B cell (primary cell): ENCODE results near the gene LIMK1. TPM values are rescaled to one million over a fixed set of nuclear protein-coding genes. Genes with fewer than 3 reads are reported as not detected.

Experiments
- ATAC-seq: fragments of 200-7000 bp; cut with Tn5 transposase; one replicate; pipeline ENCODE4 v1.10.0; 2021; ENCODE audit warnings: low read depth, mild to moderate bottlenecking, moderate number of reproducible peaks, moderate library complexity
- CTCF ChIA-PET: fragments of 350-600 bp; sonication (Branson Sonifier 250); formaldehyde crosslinking; loops from one replicate; lab custom pipeline; 2021; ENCODE audit warnings: antibody characterized with exemption, inconsistent platforms; lab: Charles Lee
- POLR2A ChIA-PET: fragments of 350-600 bp; sonication (Branson Sonifier 250); formaldehyde crosslinking; loops from one replicate; lab custom pipeline; 2021; ENCODE audit warnings: antibody characterized with exemption; lab: Charles Lee
- DNase-seq: peaks from one replicate; pipeline ENCODE4 v3.0.0; 2013
- H2AFZ ChIP-seq: 2 replicates; pipeline ENCODE4 v1.6.1; 2012; ENCODE audit warnings: mild to moderate bottlenecking, low read depth, low read length; ENCODE audit not compliant: insufficient read depth, poor library complexity, severe bottlenecking
- H3K27ac ChIP-seq, 2 donors: 1 replicate in 1 of 2; 2 replicates in 1 of 2; pipeline ENCODE4 v1.5.1; 2012 to 2013; ENCODE audit warnings: low read length in 2 of 2, mild to moderate bottlenecking in 2 of 2, moderate library complexity in 1 of 2
- H3K27me3 ChIP-seq, 4 experiments: fragments of 200-600 bp in 1 of 4; sonication (generic) in 1 of 4; replicated peaks in 1 of 4; 1 replicate in 2 of 4; 2 replicates in 2 of 4; pipeline versions ENCODE4 v1.6.1 to v1.7.0; 2013 to 2016; ENCODE audit warnings: low read length in 3 of 4, mild to moderate bottlenecking in 2 of 4, mixed read lengths in 1 of 4, moderate library complexity in 1 of 4; ENCODE audit not compliant: insufficient read depth in 4 of 4, control insufficient read depth in 3 of 4; ENCODE audit errors: control extremely low read depth in 1 of 4
- H3K36me3 ChIP-seq, 2 experiments: replicated peaks in 1 of 2; 1 replicate in 1 of 2; 2 replicates in 1 of 2; pipeline versions ENCODE4 v1.6.1 to v1.7.1; 2013; ENCODE audit warnings: low read length in 1 of 2; ENCODE audit not compliant: insufficient read depth in 2 of 2, control insufficient read depth in 1 of 2; ENCODE audit errors: control extremely low read depth in 1 of 2, extremely low read depth in 1 of 2
- H3K4me1 ChIP-seq, 2 donors: fragments of 200-600 bp in 1 of 2; sonication (generic) in 1 of 2; 1 replicate in 1 of 2; 2 replicates in 1 of 2; pipeline versions ENCODE4 v1.5.1 to v1.6.1; 2013 to 2017; ENCODE audit warnings: low read length in 2 of 2; ENCODE audit not compliant: control insufficient read depth in 2 of 2, insufficient read depth in 2 of 2
- H3K4me2 ChIP-seq: replicated peaks from 2 replicates; pipeline ENCODE3; 2012; ENCODE audit warnings: mild to moderate bottlenecking, low read depth, low read length; ENCODE audit not compliant: poor library complexity, severe bottlenecking
- H3K4me3 ChIP-seq, 5 experiments: fragments of 200-600 bp in 1 of 5; sonication (generic) in 1 of 5; 1 replicate in 3 of 5; 2 replicates in 2 of 5; pipeline versions ENCODE4 v1.5.1 to v1.7.0; 2011 to 2016; ENCODE audit warnings: low read length in 4 of 5, mild to moderate bottlenecking in 4 of 5, low read depth in 2 of 5, control low read depth in 1 of 5, moderate library complexity in 1 of 5; ENCODE audit not compliant: insufficient read depth in 1 of 5; ENCODE audit errors: control extremely low read depth in 1 of 5, extremely low read depth in 1 of 5
- H3K79me2 ChIP-seq: fragments of 200-600 bp; sonication (generic); one replicate; pipeline ENCODE4 v1.6.0; 2016; ENCODE audit warnings: low read length; ENCODE audit not compliant: control insufficient read depth, insufficient read depth
- H3K9ac ChIP-seq: fragments of 200-600 bp; sonication (generic); 2 replicates; pipeline ENCODE4 v1.6.1; 2017; ENCODE audit warnings: mild to moderate bottlenecking, low read length, moderate library complexity
- H3K9me3 ChIP-seq, 3 donors: one replicate each; pipeline versions ENCODE4 v1.6.1 to v1.7.1; 2013; ENCODE audit warnings: low read length in 2 of 3; ENCODE audit not compliant: control insufficient read depth in 2 of 3, insufficient read depth in 1 of 3; ENCODE audit errors: control extremely low read depth in 1 of 3
- H4K20me1 ChIP-seq: 2 replicates; pipeline ENCODE4 v1.6.0; 2012; ENCODE audit warnings: mild to moderate bottlenecking, low read length; ENCODE audit not compliant: insufficient read depth, control insufficient read depth, poor library complexity, severe bottlenecking
- H3K27ac Mint-ChIP-seq: one replicate; pipeline ENCODE4 v1.8.0; 2021; ENCODE audit warnings: mixed read lengths
- H3K27me3 Mint-ChIP-seq: one replicate; pipeline ENCODE4 v1.8.0; 2021; ENCODE audit warnings: mixed read lengths
- H3K4me1 Mint-ChIP-seq: one replicate; pipeline ENCODE4 v1.8.0; 2021; ENCODE audit warnings: mixed read lengths
- H3K4me3 Mint-ChIP-seq: one replicate; pipeline ENCODE4 v1.8.0; 2021; ENCODE audit warnings: mixed read lengths
- H3K9me3 Mint-ChIP-seq: one replicate; pipeline ENCODE4 v1.8.0; 2022; ENCODE audit warnings: mixed read lengths; ENCODE audit not compliant: insufficient read depth
- CTCF ChIP-seq: fragments of 200-600 bp; IDR thresholded peaks from one replicate; pipeline ENCODE4 v1.8.0; 2022; ENCODE audit warnings: antibody characterized with exemption, mild to moderate bottlenecking
- EZH2 ChIP-seq: IDR thresholded peaks from 2 replicates; pipeline ENCODE4 v1.6.1; 2012; ENCODE audit warnings: borderline replicate concordance, low read depth, mild to moderate bottlenecking, moderate library complexity, low read length; ENCODE audit not compliant: insufficient read depth, poor library complexity, severe bottlenecking
- WGBS: methylation state at CpG from one replicate; pipeline ENCODE4 v1.1.5; 2013; ENCODE audit warnings: missing lambda C conversion rate; ENCODE audit not compliant: insufficient coverage; 5-methylcytosine and 5-hydroxymethylcytosine counted together
- intact Hi-C: fragments of 100-400 bp; cut with micrococcal nuclease; formaldehyde crosslinking; loops from one replicate; pipeline ENCODE4 v1.10.0; 2022
- polyA plus RNA-seq: library from polyadenylated mRNA; depleted of rRNA; stranded (reverse); fragments of >200 nt; gene quantifications from 2 replicates; pipeline ENCODE4 v1.2.3, GENCODE V29; 2012
- total RNA-seq, 2 donors: library from RNA; stranded (reverse); fragments of 120-200 nt in 1 of 2; gene quantifications; 1 replicate in 1 of 2; 2 replicates in 1 of 2; pipeline versions ENCODE4 v1.2.3 to v1.2.4, GENCODE V29; 2013 to 2022

Gene LIMK1
- total and polyA plus RNA-seq, 2 donors (not counting 1 experiment from before 2014, with no cell fraction given) = 38.7 to 70.8 TPM

- no peak overlapping the region for H3K4me2 ChIP-seq
- no peaks in the 10 kb centered on the region for H3K4me1 ChIP-seq
- H3K9ac ChIP-seq = no peak overlapping the region
- intact Hi-C loops = no loop called here
- CTCF ChIA-PET = interaction anchor here (0.8 to 2.1 kb wide), 2 partner anchors 11 to 13 kb away, joined by 3 to 8 read pairs; no protein-coding TSS in a partner anchor
- no peak overlapping the region for H3K4me3 Mint-ChIP-seq
- no peak for ATAC-seq
- POLR2A ChIA-PET = no interaction called here
- no peak overlapping the region for H3K4me3 ChIP-seq
- no peak overlapping the region for H3K27ac Mint-ChIP-seq
- no peak for DNase-seq
- peaks cover 13% of the 10 kb centered on the region for H3K27me3 Mint-ChIP-seq
- H3K27me3 ChIP-seq = no peaks in the 10 kb centered on the region
- H3K9me3 Mint-ChIP-seq = no peaks in the 10 kb centered on the region
- no peak overlapping the region for H2AFZ ChIP-seq
- H3K27ac ChIP-seq = no peak overlapping the region
- no peaks in the 10 kb centered on the region for H3K36me3 ChIP-seq
- H3K9me3 ChIP-seq = no peaks in the 10 kb centered on the region
- TF ChIP-seq EZH2 (no peak), CTCF (no peak)
- WGBS = 88% methylated on average over 15 of the region's 16 CpGs
- no peaks in the 10 kb centered on the region for H4K20me1 ChIP-seq
- H3K4me1 Mint-ChIP-seq = no peaks in the 10 kb centered on the region
- no peaks in the 10 kb centered on the region for H3K79me2 ChIP-seq
Observed at GRCh38 chr7:74038194-74038961, 45.2 kb upstream of the LIMK1 start.

GRCh38 chr7:74039337-74039736, 44.3 kb upstream of the LIMK1 start:
- WGBS = 92% methylated on average over 11 of the region's 11 CpGs
- Histone ChIP-seq H3K4me3 (no peak overlapping the region), H3K36me3 (no peaks in the 10 kb centered on the region), H2AFZ (no peak overlapping the region), H3K79me2 (no peaks in the 10 kb centered on the region), H3K27ac (no peak overlapping the region), H3K4me1 (no peaks in the 10 kb centered on the region), H3K9ac (no peak overlapping the region), H3K9me3 (no peaks in the 10 kb centered on the region), H3K27me3 (no peaks in the 10 kb centered on the region), H3K4me2 (no peak overlapping the region), H4K20me1 (no peaks in the 10 kb centered on the region)
- ATAC-seq (no peak), DNase-seq (no peak)
- intact Hi-C loops = no loop called here
- no peaks in the 10 kb centered on the region for H3K4me1 Mint-ChIP-seq
- ChIA-PET POLR2A (no interaction called here), CTCF (interaction anchor here (2.1 kb wide), 1 partner anchor 14 kb away, joined by 8 read pairs; no protein-coding TSS in a partner anchor)
- peaks cover 13% of the 10 kb centered on the region for H3K27me3 Mint-ChIP-seq
- H3K4me3 Mint-ChIP-seq = no peak overlapping the region
- TF ChIP-seq CTCF (no peak), EZH2 (no peak)
- no peaks in the 10 kb centered on the region for H3K9me3 Mint-ChIP-seq
- no peak overlapping the region for H3K27ac Mint-ChIP-seq
